ENCODE measurements around the gene CT47C1. TPM values are rescaled to one million over a fixed set of nuclear protein-coding genes. Genes with fewer than 3 reads are reported as not detected.

Gene CT47C1
- total RNA-seq, 1 donor from 2014 or later = not detected

DNA sequence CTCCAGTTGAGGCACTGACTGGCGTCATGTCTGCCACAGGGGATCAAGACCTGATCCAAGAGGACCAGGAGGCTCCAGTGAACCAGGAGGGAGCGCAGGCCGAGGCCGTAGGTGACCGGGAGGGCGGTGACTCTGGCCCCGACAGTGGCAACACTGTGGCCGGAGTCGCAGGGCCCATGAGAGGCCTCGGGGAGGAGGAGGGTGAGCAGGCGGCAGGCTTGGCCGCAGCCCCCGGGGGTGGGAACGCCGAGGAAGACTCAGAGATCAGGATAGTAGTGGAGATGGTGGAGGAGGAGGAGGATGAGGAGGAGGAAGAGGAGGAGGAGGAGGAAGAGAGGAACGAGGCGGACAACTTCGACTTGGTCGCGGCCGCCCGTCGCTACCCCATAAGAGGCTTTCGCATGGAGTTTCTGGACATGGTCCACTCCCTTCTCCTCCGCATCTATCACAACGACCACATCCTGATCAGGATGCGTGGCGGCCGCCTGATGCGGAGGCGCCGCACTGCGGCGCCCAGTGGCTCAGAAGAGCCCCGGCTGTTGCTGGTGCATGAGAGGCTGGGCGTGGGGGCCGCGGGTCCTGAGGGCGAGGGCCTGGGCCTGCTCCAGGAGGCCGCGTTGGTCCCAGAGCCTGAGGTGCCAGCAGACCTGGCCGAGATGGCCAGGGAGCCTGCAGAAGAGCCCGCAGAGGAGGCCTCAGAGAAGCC, 560 bp downstream of the CT47C1 start:
- DNase-seq (ENCODE audit: extremely low read depth, low read depth, low spot score) = no peak

- DNase-seq (ENCODE audit: extremely low read depth, low read depth, low spot score) = no peak
These were observed 1.1 kb downstream of the CT47C1 start for GRCh38 chrX:119073911-119074310.

DNA sequence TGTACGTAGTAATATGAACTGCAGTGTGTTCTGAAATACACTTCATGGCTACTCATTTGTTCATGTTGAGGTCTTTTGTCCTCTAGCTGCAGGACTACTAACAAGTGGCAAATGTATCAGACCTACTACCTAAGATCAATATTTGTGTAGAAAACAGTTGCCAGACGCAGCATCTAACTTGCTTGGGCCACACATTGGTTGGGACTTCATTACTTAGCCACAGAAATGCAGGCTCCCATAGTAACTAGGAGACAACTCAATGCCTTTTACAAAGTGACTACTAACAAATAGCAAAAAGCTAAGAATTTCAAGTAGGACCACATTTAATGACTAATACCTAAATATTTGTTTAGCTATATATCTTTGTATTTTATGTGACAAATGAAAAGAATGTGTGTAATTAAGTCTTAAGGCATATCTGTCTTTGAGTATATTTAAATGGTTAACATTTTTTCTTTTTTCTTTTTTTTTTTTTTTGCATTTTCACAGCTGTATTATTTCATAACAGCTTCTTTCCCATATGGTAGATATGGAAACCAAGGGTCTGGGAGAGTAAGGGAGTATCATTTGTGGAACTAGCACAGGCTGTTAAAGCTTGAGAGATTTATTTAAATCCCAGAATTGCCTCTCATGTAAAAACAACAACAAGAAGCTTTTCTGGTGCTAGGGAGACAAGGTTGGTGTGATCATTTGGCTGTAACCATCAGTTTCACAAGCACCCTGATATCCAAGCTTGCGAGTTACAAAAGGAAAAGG, 2.7 kb downstream of the CT47C1 start:
- DNase-seq (ENCODE audit: extremely low read depth, low read depth, low spot score) = no peak

DNA sequence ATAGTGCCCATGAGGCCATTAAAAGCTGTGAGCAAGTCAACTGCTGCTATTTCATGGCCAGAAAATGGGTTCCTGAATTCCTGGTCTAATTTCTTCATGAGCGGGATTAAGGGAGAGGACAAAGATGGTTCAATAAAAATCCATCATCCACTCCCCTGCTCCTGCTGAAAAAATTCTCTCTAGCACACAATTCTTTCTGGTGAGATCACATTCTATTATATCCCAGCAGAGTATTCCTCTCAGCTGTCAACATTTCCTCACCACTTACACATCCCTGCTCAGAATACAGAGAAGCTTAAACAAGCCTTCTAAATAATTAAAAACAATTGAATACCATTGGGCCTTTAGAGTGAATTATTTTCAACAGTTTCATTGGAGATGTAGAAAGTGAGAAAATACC, 9.5 kb downstream of the CT47C1 start:
- no peak for DNase-seq (ENCODE audit: extremely low read depth, low read depth, low spot score)

DNA sequence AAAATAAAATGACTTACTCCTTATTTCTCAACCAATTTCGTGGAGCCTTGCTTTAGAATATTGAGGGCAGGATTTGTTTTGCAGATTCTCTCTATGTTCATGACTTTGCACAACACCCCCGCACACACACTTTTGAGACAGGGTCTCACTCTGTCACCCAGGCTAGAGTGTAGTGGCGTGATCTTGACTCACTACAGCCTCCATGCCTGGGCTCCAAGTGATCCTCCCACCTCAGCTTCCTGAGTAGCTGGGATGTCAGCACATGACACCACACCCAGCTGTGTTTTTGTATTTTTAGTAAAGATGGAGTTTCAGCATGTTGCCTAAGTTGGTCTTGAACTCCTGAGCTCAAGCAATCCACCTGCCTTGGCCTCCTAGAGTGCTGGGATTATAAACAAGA, 12.0 kb downstream of the CT47C1 start:
- no peak for DNase-seq (ENCODE audit: extremely low read depth, low read depth, low spot score)

DNA sequence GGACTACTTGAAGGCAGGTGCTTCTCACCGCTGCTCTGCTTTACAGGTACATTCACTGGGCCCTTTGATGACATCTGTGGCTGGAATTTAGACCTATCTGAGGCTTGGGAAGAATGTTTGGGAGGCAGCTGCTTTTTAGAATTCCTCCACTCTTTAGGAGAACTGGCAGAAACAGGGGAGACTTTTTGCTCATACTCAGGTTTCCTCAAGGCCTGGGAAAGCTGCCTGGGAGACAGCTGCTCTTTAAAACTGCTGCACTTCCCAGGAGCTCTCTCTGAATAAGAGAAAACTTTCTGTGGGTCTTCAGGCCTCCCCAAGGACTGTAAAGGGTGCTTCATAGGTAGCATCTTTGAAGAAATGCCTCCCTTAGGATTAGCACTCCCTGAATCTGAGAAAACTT, 14.3 kb downstream of the CT47C1 start:
- no peak for DNase-seq (ENCODE audit: extremely low read depth, low read depth, low spot score)

DNA sequence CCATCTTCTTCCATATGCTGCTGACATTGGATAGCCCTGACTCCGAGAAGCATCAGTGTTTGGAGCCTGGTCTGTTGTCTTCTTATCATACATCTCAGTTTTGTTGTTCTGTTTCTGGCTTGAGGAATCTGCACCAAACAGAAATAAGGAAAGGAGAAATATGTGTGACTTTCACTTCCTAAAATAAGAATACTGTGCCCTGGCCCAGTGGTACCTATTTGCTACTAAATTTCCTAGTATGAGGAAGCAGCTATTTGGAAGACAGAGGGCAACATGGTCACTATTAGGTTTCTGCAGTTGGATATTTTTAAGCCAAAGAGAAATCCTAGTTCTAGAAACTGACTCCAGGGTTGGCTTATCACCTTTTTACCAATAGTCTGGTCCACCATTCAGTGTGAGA, 16.8 kb downstream of the CT47C1 start:
- no peak for DNase-seq (ENCODE audit: extremely low read depth, low read depth, low spot score)

- DNase-seq (ENCODE audit: extremely low read depth, low read depth, low spot score) = no peak
These were observed 17.8 kb downstream of the CT47C1 start for GRCh38 chrX:119090627-119091026.

DNA sequence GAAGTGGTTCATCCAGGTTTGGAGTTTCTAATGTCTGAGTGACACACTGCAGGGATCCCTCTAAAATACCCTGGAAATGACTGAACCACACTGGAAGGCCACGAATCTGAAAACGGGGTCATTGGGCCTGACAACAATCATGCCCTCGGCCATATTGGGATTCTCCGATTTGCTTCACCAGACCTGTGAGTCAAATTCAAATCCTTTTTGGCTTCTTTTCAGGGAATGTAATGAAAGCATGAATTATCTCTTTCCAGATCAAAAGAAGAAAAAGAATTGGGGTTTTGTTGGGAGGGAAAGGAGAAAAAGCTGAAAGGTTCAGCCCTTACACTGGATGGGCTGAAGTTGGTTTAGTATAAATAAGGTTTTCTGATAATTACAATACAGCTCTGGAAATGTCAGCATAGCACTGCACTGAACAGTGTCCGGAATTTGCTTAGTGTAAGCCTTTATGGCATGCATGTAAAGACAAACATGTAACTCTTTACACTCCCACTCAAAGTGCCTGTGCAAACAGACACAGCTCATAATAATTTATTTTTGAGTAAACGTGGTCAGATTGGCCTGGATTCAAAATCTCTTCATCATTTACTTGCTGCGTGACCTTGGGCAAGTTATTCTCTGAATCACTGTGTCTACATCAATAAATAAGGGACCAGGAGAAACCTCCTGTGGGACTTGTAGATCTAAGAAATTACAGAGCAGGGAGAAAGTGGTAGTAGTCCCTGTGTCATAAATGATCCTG, 21.4 kb downstream of the CT47C1 start:
- DNase-seq (ENCODE audit: extremely low read depth, low read depth, low spot score) = no peak

GRCh38 chrX:119094819-119095218, 22.0 kb downstream of the CT47C1 start:
- DNase-seq (ENCODE audit: extremely low read depth, low read depth, low spot score) = no peak

GRCh38 chrX:119095936-119096335, 23.1 kb downstream of the CT47C1 start:
- no peak for DNase-seq (ENCODE audit: extremely low read depth, low read depth, low spot score)

DNA sequence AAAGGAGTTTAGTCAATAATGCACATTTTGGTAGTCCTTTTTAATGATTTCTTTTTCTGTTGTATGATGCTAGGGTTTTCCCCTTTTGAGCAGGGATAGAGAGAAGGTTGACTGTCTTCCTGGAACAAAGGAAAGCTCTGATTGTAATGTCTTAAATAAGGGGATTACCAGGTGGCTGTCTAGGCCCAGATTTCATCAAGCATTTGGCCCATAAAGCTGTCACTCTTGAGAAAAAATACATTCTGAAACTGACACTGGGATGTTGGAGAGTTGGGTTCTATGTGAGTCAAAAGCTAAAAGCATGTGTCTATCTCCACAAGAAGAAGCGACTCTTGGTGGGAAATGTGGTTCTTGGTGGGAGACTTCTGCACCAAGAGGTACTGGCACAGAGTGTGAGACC, 28.4 kb downstream of the CT47C1 start:
- DNase-seq (ENCODE audit: extremely low read depth, low read depth, low spot score) = no peak

DNA sequence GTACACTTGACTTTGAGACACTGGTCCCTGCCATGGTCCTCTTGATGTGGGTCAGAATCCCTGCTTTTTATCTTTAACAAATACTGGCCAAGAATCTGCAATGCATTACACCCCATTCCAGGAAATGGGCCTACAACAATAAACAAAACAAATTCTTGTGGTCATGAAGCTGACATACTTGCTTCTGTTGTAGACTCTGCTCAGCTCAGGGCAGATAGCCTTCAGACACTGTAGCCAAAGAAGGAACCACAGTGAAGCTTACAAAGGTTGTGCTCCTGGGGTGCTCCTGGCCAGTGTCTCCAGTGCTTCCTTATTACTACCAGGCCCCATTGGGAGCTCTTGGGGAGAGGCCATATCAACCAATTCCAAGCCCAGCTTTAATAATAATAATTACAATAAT, 33.0 kb downstream of the CT47C1 start:
- DNase-seq (ENCODE audit: extremely low read depth, low read depth, low spot score) = no peak

- DNase-seq (ENCODE audit: extremely low read depth, low read depth, low spot score) = no peak
These were observed 34.4 kb downstream of the CT47C1 start for GRCh38 chrX:119107206-119107605.

- DNase-seq (ENCODE audit: extremely low read depth, low read depth, low spot score) = peak; percentile 29
These were observed 46.1 kb downstream of the CT47C1 start for GRCh38 chrX:119118780-119119395.

DNA sequence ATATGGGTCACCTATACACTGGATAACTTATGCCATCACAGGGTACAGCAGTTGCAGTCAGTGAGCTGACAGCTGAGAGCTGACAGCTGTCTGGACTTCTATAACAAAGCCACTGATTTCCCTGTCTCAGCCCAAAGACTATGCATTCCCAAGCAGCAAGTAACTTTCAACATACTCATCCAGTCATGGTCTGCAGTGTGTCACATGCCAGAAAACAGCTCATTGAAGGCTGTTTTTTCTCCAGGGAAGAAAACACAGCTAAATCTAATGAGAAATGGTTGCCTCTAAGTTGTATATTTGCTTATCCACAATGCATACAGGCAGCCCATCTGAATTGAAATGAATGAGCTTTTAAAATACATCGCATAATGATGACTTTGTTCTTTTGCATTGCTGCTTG, 48.5 kb downstream of the CT47C1 start:
- DNase-seq (ENCODE audit: extremely low read depth, low read depth, low spot score) = no peak

Other genes with a start within 250 kb of the CT47C1 start
- gene ZCCHC12, start 249.2 kb upstream of the CT47C1 start, total RNA-seq = 0.29 TPM in 1 of 2 replicates, not detected in the other
- 3.4 and 5.2 TPM in 2 replicates for gene LONRF3, start 98.4 kb upstream of the CT47C1 start, total RNA-seq
- gene KIAA1210, start 54.8 kb downstream of the CT47C1 start, total RNA-seq = not detected in 2 replicates
- gene PGRMC1, start 163.3 kb downstream of the CT47C1 start, total RNA-seq = 56.4 and 57.1 TPM in 2 replicates

Measured in glomerular endothelial cell (primary cell).